Neural cell (in vitro differentiated cells): ENCODE results near the gene KPNA4. TPM values are rescaled to one million over a fixed set of nuclear protein-coding genes. Genes with fewer than 3 reads are reported as not detected.

Experiments used
- H2AFZ ChIP-seq: fragments of 200-600, 300-800 bp; sonication (generic), shearing (Covaris generic); 2 replicates; pipeline ENCODE4 v1.6.0; 2014; ENCODE audit warnings: low read depth, mild to moderate bottlenecking, antibody characterized with exemption, low read length, moderate library complexity
- H3F3A ChIP-seq: fragments of 200-600 bp; shearing (Covaris generic); 2 replicates; pipeline ENCODE4 v1.6.1; 2016; ENCODE audit warnings: mild to moderate bottlenecking, moderate library complexity, mixed read lengths, antibody characterized with exemption, low read length; ENCODE audit not compliant: insufficient read depth, poor library complexity, severe bottlenecking
- H3K27ac ChIP-seq: fragments of 200-600, 300-800 bp; sonication (generic), shearing (Covaris generic); 2 replicates; pipeline ENCODE4 v1.5.1; 2014; ENCODE audit warnings: mild to moderate bottlenecking, low read length, moderate library complexity
- H3K27me3 ChIP-seq: fragments of 300-800, 200-600 bp; sonication (generic), shearing (Covaris generic); 2 replicates; pipeline ENCODE4 v1.6.0; 2014; ENCODE audit warnings: mild to moderate bottlenecking, low read depth, low read length, moderate library complexity; ENCODE audit not compliant: insufficient read depth
- H3K36me3 ChIP-seq: fragments of 300-800, 200-600 bp; sonication (generic), shearing (Covaris generic); 2 replicates; pipeline ENCODE4 v1.5.1; 2014; ENCODE audit warnings: mild to moderate bottlenecking, antibody characterized with exemption, low read length, moderate library complexity; ENCODE audit not compliant: insufficient read depth
- H3K4me2 ChIP-seq: fragments of 300-800, 200-600 bp; sonication (generic), shearing (Covaris generic); 2 replicates; pipeline ENCODE4 v1.6.0; 2014; ENCODE audit warnings: mild to moderate bottlenecking, low read length
- H3K4me3 ChIP-seq: fragments of 300-800, 200-600 bp; sonication (generic), shearing (Covaris generic); 2 replicates; pipeline ENCODE4 v1.5.1; 2014; ENCODE audit warnings: mild to moderate bottlenecking, low read length, moderate library complexity
- H3K79me2 ChIP-seq: fragments of 200-600 bp; shearing (Covaris generic); replicated peaks from 2 replicates; pipeline ENCODE4 v1.6.0; 2014; ENCODE audit warnings: mild to moderate bottlenecking, low read length, moderate library complexity; ENCODE audit not compliant: insufficient read depth
- H3K9ac ChIP-seq: fragments of 300-800, 200-600 bp; sonication (generic), shearing (Covaris generic); 2 replicates; pipeline ENCODE4 v1.6.1; 2016; ENCODE audit warnings: mild to moderate bottlenecking, low read length, mixed read lengths
- H3K9me2 ChIP-seq: fragments of 200-600 bp; shearing (Covaris generic); 2 replicates; pipeline ENCODE4 v1.6.1; 2016; ENCODE audit warnings: mild to moderate bottlenecking, low read length, mixed read lengths; ENCODE audit not compliant: insufficient read depth
- H3K9me3 ChIP-seq: fragments of 200-600, 300-800 bp; sonication (generic), shearing (Covaris generic); 2 replicates; pipeline ENCODE4 v1.6.1; 2016; ENCODE audit warnings: mild to moderate bottlenecking, mixed run types, low read length, moderate library complexity, mixed read lengths
- H4K20me1 ChIP-seq: fragments of 200-600 bp; shearing (Covaris generic); 2 replicates; pipeline ENCODE4 v1.6.1; 2016; ENCODE audit warnings: mild to moderate bottlenecking, mixed run types; ENCODE audit not compliant: insufficient read depth
- EP300 ChIP-seq: fragments of 450-650 bp; conservative IDR thresholded peaks from 2 replicates; pipeline ENCODE4 v1.6.1; 2014; ENCODE audit warnings: antibody characterized with exemption, mild to moderate bottlenecking, moderate library complexity; ENCODE audit not compliant: poor library complexity, severe bottlenecking
- EZH2 ChIP-seq: fragments of 200-600, 300-800 bp; shearing (Covaris generic), sonication (generic); IDR thresholded peaks from 2 replicates; pipeline ENCODE4 v1.6.1; 2014; ENCODE audit warnings: antibody characterized with exemption, low read length, borderline replicate concordance, mild to moderate bottlenecking; ENCODE audit not compliant: insufficient read depth, poor library complexity, severe bottlenecking
- MXI1 ChIP-seq: fragments of 450-650 bp; conservative IDR thresholded peaks from 2 replicates; pipeline ENCODE4 v1.6.1; 2014; ENCODE audit warnings: antibody characterized with exemption, mild to moderate bottlenecking; ENCODE audit not compliant: poor library complexity, severe bottlenecking
- POLR2AphosphoS5 ChIP-seq: IDR thresholded peaks from 2 replicates; pipeline ENCODE4 v1.6.1; 2012
- RAD21 ChIP-seq: fragments of 450-650 bp; conservative IDR thresholded peaks from 2 replicates; pipeline ENCODE4 v1.6.1; 2014; ENCODE audit warnings: antibody characterized with exemption, mild to moderate bottlenecking, moderate library complexity
- SMC3 ChIP-seq: fragments of 450-650 bp; conservative IDR thresholded peaks from 2 replicates; pipeline ENCODE4 v1.6.1; 2014; ENCODE audit warnings: antibody characterized with exemption, mild to moderate bottlenecking, moderate library complexity; ENCODE audit not compliant: poor library complexity
- TAF1 ChIP-seq: IDR thresholded peaks from 2 replicates; pipeline ENCODE4 v1.6.1; 2012; ENCODE audit warnings: low read depth
- polyA plus RNA-seq: library from polyadenylated mRNA; depleted of rRNA; stranded (reverse); fragments of >200 nt; gene quantifications from 2 replicates; pipeline ENCODE4 v1.2.3, GENCODE V29; 2014
- TF ChIP-seq, protein P1 (sequence below): IDR thresholded peaks from 2 replicates; pipeline ENCODE4 v1.6.1; 2012; ENCODE audit warnings: borderline replicate concordance
- TF ChIP-seq, protein P2 (sequence below): fragments of 450-650 bp; IDR thresholded peaks from 2 replicates; pipeline ENCODE4 v1.5.1; 2014; ENCODE audit warnings: antibody characterized with exemption, mild to moderate bottlenecking, moderate library complexity; ENCODE audit not compliant: poor library complexity, severe bottlenecking

The KPNA4 gene
- polyA plus RNA-seq, 1 donor from 2014 or later = 23.1 TPM

DNA sequence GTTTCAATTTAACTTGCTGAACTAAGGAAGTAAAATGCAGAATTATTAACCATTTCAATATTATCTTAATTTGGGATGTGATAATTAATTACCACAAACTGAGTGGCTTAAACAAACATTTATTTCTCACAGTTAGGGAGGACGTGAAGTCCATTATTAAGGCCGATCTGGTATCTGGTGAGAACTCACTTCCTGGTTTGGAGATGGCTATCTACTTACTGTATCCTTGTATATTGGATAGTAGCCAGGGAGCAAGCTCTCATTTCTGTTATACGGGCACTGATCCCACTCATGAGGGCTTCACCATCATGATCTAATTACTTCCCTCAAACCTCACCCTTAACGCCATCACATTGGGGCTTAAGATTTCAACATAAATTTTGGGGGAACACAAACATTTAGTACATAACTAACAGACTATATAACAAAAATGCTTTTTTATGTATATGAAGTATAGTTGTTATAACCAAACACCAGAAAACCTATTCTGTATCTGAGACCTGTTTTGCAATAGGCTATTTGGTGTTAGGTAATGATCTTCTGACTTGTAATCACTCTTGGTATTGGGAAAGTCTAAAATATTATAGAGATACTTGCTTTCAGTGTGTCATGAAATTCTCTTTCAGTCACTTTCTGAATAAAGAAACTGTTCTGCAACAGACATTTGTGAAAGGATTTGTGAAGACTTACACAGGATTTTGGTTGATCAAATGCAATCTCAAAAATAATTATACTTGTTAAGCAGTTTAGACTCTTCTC is 4.7 kb upstream of the KPNA4 start:
- H2AFZ ChIP-seq = no peak overlapping the region

DNA sequence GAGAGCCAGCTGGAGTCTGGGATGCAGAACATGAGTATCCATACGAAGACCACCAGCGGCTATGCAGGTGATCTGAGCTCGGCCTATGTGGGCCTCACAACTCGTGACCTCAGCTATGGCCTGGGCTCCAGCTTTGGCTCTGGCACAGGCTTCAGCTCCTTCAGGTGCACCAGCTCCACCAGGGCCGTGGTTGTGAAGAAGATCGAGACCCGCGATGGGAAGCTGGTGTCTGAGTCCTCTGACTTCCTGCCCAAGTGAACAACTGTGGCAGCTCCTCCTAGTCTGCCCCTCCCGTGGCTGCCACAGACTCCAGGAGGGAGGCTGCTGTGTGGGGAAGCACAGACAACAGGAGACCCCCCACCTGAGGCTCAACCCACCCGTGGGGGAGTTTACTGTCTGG is 3.6 kb upstream of the KPNA4 start:
- Histone ChIP-seq H3K27ac (no peak overlapping the region), H4K20me1 (no peaks in the 10 kb centered on the region), H3K9me3 (no peaks in the 10 kb centered on the region), H3K27me3 (no peaks in the 10 kb centered on the region), H3K9ac (no peak overlapping the region), H2AFZ (no peak overlapping the region), H3K79me2 (peaks cover 6% of the 10 kb centered on the region), H3K36me3 (no peaks in the 10 kb centered on the region), H3K4me2 (no peak overlapping the region), H3F3A (peaks cover 1% of the 10 kb centered on the region), H3K9me2 (no peaks in the 10 kb centered on the region), H3K4me3 (no peak overlapping the region)
- TF ChIP-seq RAD21 (no peak), SMC3 (no peak), MXI1 (no peak), TAF1 (no peak), POLR2AphosphoS5 (no peak), EP300 (no peak), EZH2 (no peak)
- TF ChIP-seq, protein P1, sequence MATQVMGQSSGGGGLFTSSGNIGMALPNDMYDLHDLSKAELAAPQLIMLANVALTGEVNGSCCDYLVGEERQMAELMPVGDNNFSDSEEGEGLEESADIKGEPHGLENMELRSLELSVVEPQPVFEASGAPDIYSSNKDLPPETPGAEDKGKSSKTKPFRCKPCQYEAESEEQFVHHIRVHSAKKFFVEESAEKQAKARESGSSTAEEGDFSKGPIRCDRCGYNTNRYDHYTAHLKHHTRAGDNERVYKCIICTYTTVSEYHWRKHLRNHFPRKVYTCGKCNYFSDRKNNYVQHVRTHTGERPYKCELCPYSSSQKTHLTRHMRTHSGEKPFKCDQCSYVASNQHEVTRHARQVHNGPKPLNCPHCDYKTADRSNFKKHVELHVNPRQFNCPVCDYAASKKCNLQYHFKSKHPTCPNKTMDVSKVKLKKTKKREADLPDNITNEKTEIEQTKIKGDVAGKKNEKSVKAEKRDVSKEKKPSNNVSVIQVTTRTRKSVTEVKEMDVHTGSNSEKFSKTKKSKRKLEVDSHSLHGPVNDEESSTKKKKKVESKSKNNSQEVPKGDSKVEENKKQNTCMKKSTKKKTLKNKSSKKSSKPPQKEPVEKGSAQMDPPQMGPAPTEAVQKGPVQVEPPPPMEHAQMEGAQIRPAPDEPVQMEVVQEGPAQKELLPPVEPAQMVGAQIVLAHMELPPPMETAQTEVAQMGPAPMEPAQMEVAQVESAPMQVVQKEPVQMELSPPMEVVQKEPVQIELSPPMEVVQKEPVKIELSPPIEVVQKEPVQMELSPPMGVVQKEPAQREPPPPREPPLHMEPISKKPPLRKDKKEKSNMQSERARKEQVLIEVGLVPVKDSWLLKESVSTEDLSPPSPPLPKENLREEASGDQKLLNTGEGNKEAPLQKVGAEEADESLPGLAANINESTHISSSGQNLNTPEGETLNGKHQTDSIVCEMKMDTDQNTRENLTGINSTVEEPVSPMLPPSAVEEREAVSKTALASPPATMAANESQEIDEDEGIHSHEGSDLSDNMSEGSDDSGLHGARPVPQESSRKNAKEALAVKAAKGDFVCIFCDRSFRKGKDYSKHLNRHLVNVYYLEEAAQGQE = no peak
- TF ChIP-seq, protein P2, sequence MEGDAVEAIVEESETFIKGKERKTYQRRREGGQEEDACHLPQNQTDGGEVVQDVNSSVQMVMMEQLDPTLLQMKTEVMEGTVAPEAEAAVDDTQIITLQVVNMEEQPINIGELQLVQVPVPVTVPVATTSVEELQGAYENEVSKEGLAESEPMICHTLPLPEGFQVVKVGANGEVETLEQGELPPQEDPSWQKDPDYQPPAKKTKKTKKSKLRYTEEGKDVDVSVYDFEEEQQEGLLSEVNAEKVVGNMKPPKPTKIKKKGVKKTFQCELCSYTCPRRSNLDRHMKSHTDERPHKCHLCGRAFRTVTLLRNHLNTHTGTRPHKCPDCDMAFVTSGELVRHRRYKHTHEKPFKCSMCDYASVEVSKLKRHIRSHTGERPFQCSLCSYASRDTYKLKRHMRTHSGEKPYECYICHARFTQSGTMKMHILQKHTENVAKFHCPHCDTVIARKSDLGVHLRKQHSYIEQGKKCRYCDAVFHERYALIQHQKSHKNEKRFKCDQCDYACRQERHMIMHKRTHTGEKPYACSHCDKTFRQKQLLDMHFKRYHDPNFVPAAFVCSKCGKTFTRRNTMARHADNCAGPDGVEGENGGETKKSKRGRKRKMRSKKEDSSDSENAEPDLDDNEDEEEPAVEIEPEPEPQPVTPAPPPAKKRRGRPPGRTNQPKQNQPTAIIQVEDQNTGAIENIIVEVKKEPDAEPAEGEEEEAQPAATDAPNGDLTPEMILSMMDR = no peak

More for the DNA sequence above, 4.7 kb upstream of the KPNA4 start:
- H3K9me3 ChIP-seq = no peaks in the 10 kb centered on the region
- no peaks in the 10 kb centered on the region for H3K36me3 ChIP-seq
- H3K27me3 ChIP-seq = no peaks in the 10 kb centered on the region
- no peak overlapping the region for H3K4me2 ChIP-seq
- no peaks in the 10 kb centered on the region for H3K79me2 ChIP-seq
- no peaks in the 10 kb centered on the region for H3F3A ChIP-seq
- no peak overlapping the region for H3K9ac ChIP-seq
- H4K20me1 ChIP-seq = no peaks in the 10 kb centered on the region
- TF ChIP-seq EP300 = no peak
- TF ChIP-seq EZH2 = no peak
- TF ChIP-seq SMC3 = no peak
- no peak for TF ChIP-seq TAF1
- TF ChIP-seq, protein P2 = no peak
- TF ChIP-seq POLR2AphosphoS5 = no peak
- no peak for TF ChIP-seq RAD21
- no peak for TF ChIP-seq MXI1
- TF ChIP-seq, protein P1 = no peak
- no peaks in the 10 kb centered on the region for H3K9me2 ChIP-seq
- no peak overlapping the region for H3K27ac ChIP-seq
- no peak overlapping the region for H3K4me3 ChIP-seq
